RPMI8226 (cell line): ENCODE measurements around the gene KLC3.

Experiments used
- DNase-seq: peaks from one replicate; pipeline ENCODE4 v3.0.0-alpha.2; 2015

KLC3 gene

DNA sequence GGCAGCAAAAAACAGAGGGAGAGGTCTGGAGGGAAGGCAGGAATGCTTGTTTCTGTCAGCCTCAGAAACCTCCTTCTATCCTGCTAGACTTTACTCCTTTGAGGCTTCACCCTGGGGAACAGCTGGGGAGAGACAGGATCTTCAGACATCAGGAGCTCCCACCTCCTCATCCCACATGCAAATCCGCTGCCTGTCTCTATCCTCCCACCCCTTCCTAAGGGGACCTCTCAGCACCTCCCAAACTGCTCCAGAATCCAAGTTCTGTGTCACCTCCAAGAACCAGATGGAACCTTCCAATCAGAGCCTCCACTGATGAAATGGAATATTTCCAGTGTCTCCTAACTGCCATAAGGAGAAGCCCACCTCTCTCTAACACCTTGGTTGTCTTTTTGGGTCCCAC lies 39.6 kb downstream of the KLC3 start:
- no peak for DNase-seq

DNA sequence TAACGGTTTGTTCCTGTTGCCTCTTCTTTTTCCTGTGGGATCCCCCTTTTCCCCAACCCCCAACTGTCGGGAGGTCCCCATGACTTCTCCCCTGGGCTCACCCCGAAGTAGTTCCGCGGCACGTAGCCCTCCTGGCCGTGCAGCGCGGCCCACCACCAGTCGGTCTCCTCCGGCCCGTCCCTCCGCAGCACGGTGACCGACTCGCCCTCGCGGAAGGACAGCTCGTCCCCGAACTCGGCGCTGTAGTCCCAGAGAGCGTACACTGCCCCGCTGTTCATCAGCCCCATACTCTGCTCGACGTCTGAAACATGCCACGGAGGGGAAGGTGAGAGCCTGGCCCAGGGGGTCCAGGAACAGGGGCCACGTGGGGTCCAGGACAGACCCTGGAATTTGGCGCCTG lies 41.9 kb downstream of the KLC3 start:
- DNase-seq = no peak

DNA sequence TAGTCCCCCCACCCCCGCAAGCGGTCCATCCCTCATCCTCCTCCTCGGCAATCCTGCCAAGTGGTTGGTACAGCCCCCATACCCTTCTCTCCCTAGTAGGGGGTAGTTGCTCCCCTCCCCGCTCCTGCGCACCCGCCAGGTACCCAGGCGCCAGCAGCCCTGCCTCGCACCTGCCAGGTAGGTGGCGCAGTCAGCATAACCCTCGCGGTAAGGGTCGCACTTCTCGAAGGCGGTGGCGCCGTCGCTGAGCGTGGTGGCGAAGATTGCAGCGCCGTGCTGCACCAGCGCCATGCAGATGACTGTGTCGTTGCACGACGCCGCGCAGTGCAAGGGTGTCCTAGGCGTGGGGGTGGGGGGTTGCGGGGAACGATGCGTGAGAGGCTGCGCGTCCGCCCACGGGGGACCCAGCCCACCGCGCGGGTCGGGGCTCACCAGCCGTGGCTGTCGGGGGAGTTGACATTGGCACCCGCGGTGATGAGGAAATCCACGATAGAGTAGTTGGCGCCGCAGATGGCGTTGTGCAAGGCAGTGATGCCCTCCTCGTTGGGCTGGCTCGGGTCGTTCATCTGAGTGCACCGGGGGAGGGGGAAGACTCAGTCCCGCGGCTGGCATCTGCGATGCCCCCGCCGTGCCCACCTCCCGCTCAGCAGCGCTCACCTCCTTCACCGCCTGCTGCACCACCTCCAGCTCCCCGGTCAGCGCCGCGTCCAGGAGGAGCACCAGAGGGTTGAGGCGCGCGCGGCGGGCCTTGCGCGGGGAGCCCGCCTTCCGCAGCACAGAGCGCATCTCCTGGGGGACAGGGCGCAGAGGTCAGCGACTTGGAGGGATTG lies 45.1 kb downstream of the KLC3 start:
- peak; percentile 53 for DNase-seq

DNA sequence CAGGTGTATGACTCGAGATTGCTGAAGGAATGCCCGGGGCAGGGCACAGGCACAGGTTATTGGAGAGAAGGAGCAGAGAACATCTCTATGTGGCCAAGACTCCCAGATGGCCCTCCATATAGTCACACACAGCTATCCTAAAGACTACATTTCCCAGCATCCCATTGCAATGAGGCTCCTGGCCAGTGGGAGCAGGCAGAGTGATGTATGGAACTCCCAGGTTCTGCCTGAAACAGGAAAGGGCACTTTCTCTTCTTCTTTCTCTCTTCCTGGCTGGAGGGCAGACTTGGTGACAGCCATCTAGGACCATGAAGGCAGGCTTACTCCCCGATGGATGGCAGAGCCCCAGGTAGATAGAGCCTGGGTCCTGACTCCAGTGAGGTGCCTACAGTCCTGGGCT lies 50.8 kb downstream of the KLC3 start:
- DNase-seq = peak; percentile 23

DNA sequence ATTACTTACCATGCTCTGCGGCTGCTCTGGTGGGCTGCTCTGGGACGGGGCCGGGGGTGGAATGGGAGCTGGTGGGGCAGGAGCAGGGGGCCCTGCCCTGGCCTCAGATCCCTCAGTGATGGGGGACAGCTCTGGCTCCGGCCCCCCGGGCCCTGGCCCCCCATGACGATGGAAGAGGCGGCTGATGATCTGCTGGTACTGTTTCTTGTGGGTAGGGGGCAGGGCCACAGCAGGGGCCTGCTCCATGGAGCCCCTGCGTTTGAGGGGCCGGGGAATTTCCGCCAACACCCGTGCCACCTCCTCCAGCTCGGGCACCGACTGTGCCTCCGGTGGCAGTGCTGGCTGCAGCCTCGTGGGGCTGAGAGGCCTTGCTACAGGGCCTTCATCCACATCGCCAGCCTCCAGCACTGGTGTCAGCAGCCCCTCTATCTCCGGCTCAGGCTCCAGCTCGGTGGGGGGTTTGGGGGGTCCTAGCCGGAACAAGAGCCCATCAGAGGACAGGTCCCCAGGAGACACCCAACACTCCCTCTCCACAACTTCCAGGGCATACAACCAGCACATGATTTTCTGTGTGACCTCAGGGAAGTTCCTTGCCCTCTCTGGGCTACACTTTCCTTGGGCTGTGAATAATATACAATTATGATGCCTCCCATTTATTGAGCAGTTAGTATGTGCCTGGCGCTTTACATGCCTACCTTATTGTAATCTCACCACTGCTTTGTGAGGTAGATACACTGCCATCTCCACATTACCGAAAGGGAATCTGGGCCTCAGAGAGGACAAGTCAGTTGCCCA lies 51.5 kb downstream of the KLC3 start:
- DNase-seq = no peak

DNA sequence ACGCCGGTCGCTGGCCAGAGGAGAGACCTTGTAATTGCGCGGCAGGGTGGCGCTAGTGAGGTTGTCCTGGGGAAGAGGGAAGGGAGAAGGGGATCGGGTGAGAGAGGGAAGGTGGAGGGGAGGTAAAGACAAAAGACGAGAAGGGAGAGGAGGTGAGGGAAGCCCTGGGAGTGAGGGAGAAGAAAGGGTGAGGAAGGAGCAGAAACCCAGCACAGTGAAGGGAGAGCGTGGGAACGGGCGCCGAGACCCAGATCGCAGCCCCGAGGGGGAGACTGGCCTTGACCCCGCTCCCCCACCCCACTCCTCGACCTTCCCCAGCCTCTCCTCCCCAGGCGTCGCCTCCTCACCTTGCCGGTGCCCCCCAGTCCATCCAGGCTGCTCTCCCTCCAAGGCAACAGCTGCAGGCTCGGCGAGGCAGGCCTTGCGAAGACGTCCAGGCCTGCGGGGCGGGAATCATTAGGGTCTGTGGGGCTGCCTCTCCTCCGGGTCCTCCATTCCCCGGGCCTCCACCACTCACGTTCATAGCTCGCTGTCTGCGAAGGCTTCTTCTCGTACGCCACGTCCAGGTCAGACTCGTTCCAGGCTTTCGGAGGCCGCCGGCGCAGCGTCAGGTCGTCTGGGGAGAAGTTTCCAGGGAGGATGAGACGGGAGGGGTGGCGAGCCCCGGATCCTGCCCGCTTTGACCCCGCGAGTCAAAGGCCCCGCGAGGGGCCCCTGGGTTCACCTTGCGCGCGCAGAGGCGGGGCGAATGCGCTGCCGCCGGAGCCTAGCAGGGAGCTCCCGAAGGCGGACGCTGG lies 55.5 kb downstream of the KLC3 start:
- DNase-seq = no peak

DNA sequence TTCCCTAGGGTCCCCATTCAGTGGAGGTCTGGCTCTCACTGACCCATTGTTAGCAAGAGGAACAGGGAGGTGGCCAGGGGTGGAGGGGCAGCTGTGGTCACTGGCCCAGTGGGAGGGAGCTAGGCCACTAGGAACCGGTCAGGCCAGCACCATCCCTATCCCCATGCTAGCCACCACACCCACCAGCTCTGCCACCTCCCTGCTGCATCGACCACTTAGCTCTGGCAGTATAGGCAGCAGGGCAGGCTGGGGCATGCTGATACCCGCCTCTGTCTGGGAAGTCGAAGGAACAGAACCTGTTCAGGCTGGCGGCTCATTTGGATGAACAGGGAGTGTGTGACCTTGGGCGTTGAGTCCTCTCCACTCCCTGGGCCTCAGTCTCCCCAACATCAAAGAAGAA lies 59.6 kb downstream of the KLC3 start:
- no peak for DNase-seq
